IMR-90 (cell line): Measurements from ENCODE around the gene MKX. TPM values are rescaled to one million over a fixed set of nuclear protein-coding genes. Genes with fewer than 3 reads are reported as not detected.

ENCODE experiments used
- ATAC-seq: fragments of 200-7000 bp; cut with Tn5 transposase; 2 replicates; pipeline ENCODE4 v1.9.1; 2020; ENCODE audit warnings: low read depth, mild to moderate bottlenecking, moderate library complexity
- BruUV-seq: library from RNA; stranded (reverse); fragments of 400-500 nt; replicated peaks from 2 replicates; lab custom pipeline; 2021; lab: Mats Ljungman, UMichigan
- CTCF ChIA-PET: fragments of 300-600 bp; formaldehyde crosslinking; extraction: SDS; loops from one replicate; lab custom pipeline; 2021; ENCODE audit warnings: antibody characterized with exemption; lab: Yijun Ruan, JAX
- POLR2A ChIA-PET: fragments of 300-600 bp; sonication (Branson Sonifier 250); formaldehyde crosslinking; loops from one replicate; lab custom pipeline; 2022; ENCODE audit warnings: antibody characterized with exemption; ENCODE audit not compliant: unreplicated experiment; lab: Charles Lee
- DNase-seq: peaks from one replicate; pipeline ENCODE4 v3.0.0; 2013
- H2AFZ ChIP-seq: replicated peaks from 2 replicates; pipeline ENCODE3; 2013; ENCODE audit warnings: low read length, mild to moderate bottlenecking; ENCODE audit not compliant: poor library complexity
- H2AK5ac ChIP-seq: 2 replicates; pipeline ENCODE4 v1.6.1; 2013; ENCODE audit warnings: low read depth, low read length, inconsistent platforms
- H2AK9ac ChIP-seq: replicated peaks from 2 replicates; pipeline ENCODE3; 2013; ENCODE audit warnings: mild to moderate bottlenecking, low read depth, low read length, moderate library complexity; ENCODE audit not compliant: poor library complexity
- H2BK120ac ChIP-seq: 2 replicates; pipeline ENCODE4 v1.6.1; 2013; ENCODE audit warnings: low read depth, low read length, inconsistent platforms
- H2BK15ac ChIP-seq: 3 replicates; pipeline ENCODE4 v1.6.1; 2013; ENCODE audit warnings: low read depth, low read length, inconsistent platforms
- H2BK20ac ChIP-seq: 2 replicates; pipeline ENCODE4 v1.6.1; 2013; ENCODE audit warnings: low read depth, mild to moderate bottlenecking, inconsistent platforms, low read length, moderate library complexity
- H2BK5ac ChIP-seq: 2 replicates; pipeline ENCODE4 v1.6.1; 2013; ENCODE audit warnings: mild to moderate bottlenecking, low read depth, low read length, inconsistent platforms; ENCODE audit not compliant: poor library complexity, severe bottlenecking
- H3K14ac ChIP-seq: replicated peaks from 2 replicates; pipeline ENCODE4 v1.6.1; 2013; ENCODE audit warnings: low read depth, low read length, inconsistent platforms
- H3K18ac ChIP-seq: 2 replicates; pipeline ENCODE4 v1.6.1; 2013; ENCODE audit warnings: low read depth, low read length, control low read depth
- H3K23ac ChIP-seq: 2 replicates; pipeline ENCODE4 v1.6.1; 2013; ENCODE audit warnings: low read depth, low read length, inconsistent platforms
- H3K27ac ChIP-seq: 2 replicates; pipeline ENCODE4 v1.5.1; 2013; ENCODE audit warnings: mild to moderate bottlenecking, control low read depth, low read length; ENCODE audit not compliant: insufficient read depth
- H3K27me3 ChIP-seq: 2 replicates; pipeline ENCODE4 v1.6.1; 2013; ENCODE audit warnings: low read length; ENCODE audit not compliant: control insufficient read depth, insufficient read depth
- H3K36me3 ChIP-seq: 2 replicates; pipeline ENCODE4 v1.6.1; 2013; ENCODE audit warnings: low read length, mixed read lengths; ENCODE audit not compliant: control insufficient read depth, insufficient read depth
- H3K4ac ChIP-seq: 2 replicates; pipeline ENCODE4 v1.6.1; 2013; ENCODE audit warnings: low read depth, low read length, inconsistent platforms
- H3K4me1 ChIP-seq: 2 replicates; pipeline ENCODE4 v1.6.1; 2013; ENCODE audit warnings: low read length, mixed read lengths; ENCODE audit not compliant: control insufficient read depth, insufficient read depth
- H3K4me2 ChIP-seq: 2 replicates; pipeline ENCODE4 v1.6.1; 2013; ENCODE audit warnings: low read depth, mild to moderate bottlenecking, control low read depth, low read length, moderate library complexity
- H3K4me3 ChIP-seq: 2 replicates; pipeline ENCODE4 v1.5.1; 2013; ENCODE audit warnings: low read depth, mild to moderate bottlenecking, control low read depth, low read length, moderate library complexity; ENCODE audit not compliant: insufficient read depth
- H3K56ac ChIP-seq: 2 replicates; pipeline ENCODE4 v1.6.1; 2013; ENCODE audit warnings: low read length, inconsistent platforms; ENCODE audit not compliant: insufficient read depth; ENCODE audit errors: extremely low read depth
- H3K79me1 ChIP-seq, 2 experiments: 2 replicates each; pipeline ENCODE4 v1.6.1; 2013; ENCODE audit warnings: low read length in 2 of 2, inconsistent platforms in 1 of 2, low read depth in 1 of 2
- H3K9ac ChIP-seq: 2 replicates; pipeline ENCODE4 v1.6.1; 2013; ENCODE audit warnings: low read depth, low read length, control low read depth
- H3K9me1 ChIP-seq: 2 replicates; pipeline ENCODE4 v1.6.1; 2013; ENCODE audit warnings: low read length, inconsistent platforms; ENCODE audit not compliant: insufficient read depth
- H3K9me3 ChIP-seq: 2 replicates; pipeline ENCODE4 v1.6.1; 2013; ENCODE audit warnings: low read length; ENCODE audit not compliant: control insufficient read depth, insufficient read depth
- H4K20me1 ChIP-seq: 2 replicates; pipeline ENCODE4 v1.6.1; 2013; ENCODE audit warnings: low read length, inconsistent platforms; ENCODE audit not compliant: insufficient read depth
- H4K5ac ChIP-seq: 2 replicates; pipeline ENCODE4 v1.6.1; 2013; ENCODE audit warnings: mild to moderate bottlenecking, low read depth, low read length, control low read depth
- H4K8ac ChIP-seq, 2 experiments: 2 replicates each; pipeline ENCODE4 v1.6.1; 2013; ENCODE audit warnings: low read depth in 2 of 2, low read length in 2 of 2, control low read depth in 1 of 2, inconsistent platforms in 1 of 2
- H4K91ac ChIP-seq: 2 replicates; pipeline ENCODE4 v1.6.1; 2013; ENCODE audit warnings: low read depth, low read length, inconsistent platforms; ENCODE audit not compliant: insufficient read depth
- BHLHE40 ChIP-seq: fragments of 150-350 bp; IDR thresholded peaks from 2 replicates; pipeline ENCODE4 v1.6.1; 2016; ENCODE audit warnings: mild to moderate bottlenecking, low read depth, low read length
- CEBPB ChIP-seq: IDR thresholded peaks from 2 replicates; pipeline ENCODE4 v1.6.1; 2012; ENCODE audit warnings: low read depth, low read length, improper control_type of control experiment
- CHD1 ChIP-seq: IDR thresholded peaks from 2 replicates; pipeline ENCODE4 v1.6.1; 2012; ENCODE audit warnings: low read depth, low read length, improper control_type of control experiment
- FOS ChIP-seq: fragments of 150-350 bp; IDR thresholded peaks from 2 replicates; pipeline ENCODE4 v1.6.1; 2016; ENCODE audit warnings: low read depth, low read length
- MAFK ChIP-seq: IDR thresholded peaks from 2 replicates; pipeline ENCODE4 v1.6.1; 2012; ENCODE audit warnings: low read depth, low read length, improper control_type of control experiment
- MXI1 ChIP-seq: IDR thresholded peaks from 2 replicates; pipeline ENCODE4 v1.6.1; 2012; ENCODE audit warnings: low read depth, mild to moderate bottlenecking, low read length, moderate library complexity, borderline replicate concordance
- NFE2L2 ChIP-seq: fragments of 150-350 bp; IDR thresholded peaks from 2 replicates; pipeline ENCODE4 v1.6.1; 2016; ENCODE audit warnings: low read depth, mild to moderate bottlenecking, low read length
- POLR2A ChIP-seq: IDR thresholded peaks from 2 replicates; pipeline ENCODE4 v1.6.1; 2012; ENCODE audit warnings: mild to moderate bottlenecking, low read depth, low read length
- RAD21 ChIP-seq: IDR thresholded peaks from 2 replicates; pipeline ENCODE4 v1.6.1; 2012; ENCODE audit warnings: low read length, improper control_type of control experiment
- RCOR1 ChIP-seq: IDR thresholded peaks from 2 replicates; pipeline ENCODE4 v1.6.1; 2012; ENCODE audit warnings: mild to moderate bottlenecking, low read length, improper control_type of control experiment; ENCODE audit not compliant: insufficient replicate concordance
- RFX5 ChIP-seq: IDR thresholded peaks from 2 replicates; pipeline ENCODE4 v1.8.0; 2012; ENCODE audit warnings: low read depth, mild to moderate bottlenecking, low read length, moderate library complexity
- SMC3 ChIP-seq: fragments of 150-350 bp; IDR thresholded peaks from 2 replicates; pipeline ENCODE4 v1.6.1; 2016; ENCODE audit warnings: low read depth, mild to moderate bottlenecking, antibody characterized with exemption, low read length, moderate library complexity
- WGBS, 2 experiments: methylation state at CpG; one replicate each; pipeline versions ENCODE4 v1.1.5 to v1.1.7; 2013; ENCODE audit warnings: missing lambda C conversion rate in 2 of 2; ENCODE audit not compliant: insufficient read length in 1 of 2; ENCODE audit errors: extremely low coverage in 2 of 2; 5-methylcytosine and 5-hydroxymethylcytosine counted together
- dilution Hi-C: fragments of 300-500 bp; cut with HindIII; formaldehyde crosslinking; loops from one replicate; pipeline ENCODE4 v1.14.3; 2018; ENCODE audit warnings: low sequenced_read_pairs; ENCODE audit not compliant: unreplicated experiment
- in situ Hi-C: fragments of 300-500 bp; cut with MboI; formaldehyde crosslinking; loops from 3 replicates; pipeline ENCODE4 v1.14.3; 2019; ENCODE audit warnings: low sequenced_read_pairs, inconsistent platforms, mixed read lengths
- intact Hi-C: fragments of 100-400 bp; cut with micrococcal nuclease; formaldehyde crosslinking; loops from 2 replicates; pipeline ENCODE4 v1.10.0; 2022
- polyA plus RNA-seq, 3 experiments: library from polyadenylated mRNA; depleted of rRNA; stranded (reverse); fragments of >200 nt; gene quantifications; 2 replicates each; pipeline ENCODE4 v1.2.3, GENCODE V29; 2012; ENCODE audit warnings: low replicate concordance in 1 of 3
- total RNA-seq: library from RNA; depleted of rRNA; stranded (reverse); fragments of >200 nt; gene quantifications from 2 replicates; pipeline ENCODE4 v1.2.3, GENCODE V29; 2012
- TF ChIP-seq, protein P1 (sequence below): conservative IDR thresholded peaks from 2 replicates; pipeline ENCODE4 v1.5.1; 2012; ENCODE audit warnings: mild to moderate bottlenecking, low read depth, low read length, improper control_type of control experiment
- TF ChIP-seq, protein P2 (sequence below): fragments of 150-350 bp; IDR thresholded peaks from 2 replicates; pipeline ENCODE4 v1.6.1; 2016; ENCODE audit warnings: low read depth, mild to moderate bottlenecking, low read length, moderate library complexity, borderline replicate concordance
- TF ChIP-seq, protein P3 (sequence below): fragments of 150-350 bp; IDR thresholded peaks from 2 replicates; pipeline ENCODE4 v1.6.1; 2017; ENCODE audit warnings: mild to moderate bottlenecking, antibody characterized with exemption, low read length, low read depth

The MKX gene
- total and polyA plus RNA-seq, 2 of the 4 experiments (the other 2 are of a cell fraction), result 0.10 to 0.36 TPM

- Histone ChIP-seq H3K9ac (no peak overlapping the region), H3K36me3 (no peaks in the 10 kb centered on the region), H3K9me3 (no peaks in the 10 kb centered on the region), H3K4ac (peak overlapping the region; percentile 31; the same call in 1 of the 2 replicates), H2AK5ac (no peak overlapping the region; the same call in 1 of the 2 replicates), H2BK20ac (peak overlapping the region; percentile 35; the same call in 1 of the 2 replicates), H4K91ac (no peak overlapping the region), H3K14ac (no peak overlapping the region), H3K18ac (no peak overlapping the region; the same call in 1 of the 2 replicates), H2BK5ac (no peak overlapping the region), H3K9me1 (peaks cover 4% of the 10 kb centered on the region; the same call in 1 of the 2 replicates), H2AFZ (no peak overlapping the region), H2AK9ac (no peak overlapping the region), H3K4me3 (no peak overlapping the region), H4K5ac (peak overlapping the region; percentile 31; the same call in 1 of the 2 replicates), H3K4me1 (peaks cover 13% of the 10 kb centered on the region), H3K27me3 (no peaks in the 10 kb centered on the region), H3K27ac (no peak overlapping the region), H3K56ac (no peak overlapping the region), H3K79me1 (no peaks in the 10 kb centered on the region), H2BK120ac (peak overlapping the region; percentile 69), H3K23ac (no peak overlapping the region), H2BK15ac (no peak overlapping the region), H3K4me2 (no peak overlapping the region), H4K8ac (peak overlapping the region in 1 of 2 experiments; percentile 26; a peak in 1 of 4 replicates), H4K20me1 (no peaks in the 10 kb centered on the region)
- DNase-seq (no peak), ATAC-seq (no peak)
- POLR2A ChIA-PET, result no interaction called here
- CTCF ChIA-PET, result no interaction called here
- TF ChIP-seq SMC3 (no peak), POLR2A (no peak), RFX5 (no peak), MXI1 (no peak), CHD1 (no peak), NFE2L2 (no peak), FOS (no peak), RCOR1 (no peak), BHLHE40 (no peak), RAD21 (no peak), MAFK (no peak), CEBPB (no peak)
- TF ChIP-seq, protein P1, sequence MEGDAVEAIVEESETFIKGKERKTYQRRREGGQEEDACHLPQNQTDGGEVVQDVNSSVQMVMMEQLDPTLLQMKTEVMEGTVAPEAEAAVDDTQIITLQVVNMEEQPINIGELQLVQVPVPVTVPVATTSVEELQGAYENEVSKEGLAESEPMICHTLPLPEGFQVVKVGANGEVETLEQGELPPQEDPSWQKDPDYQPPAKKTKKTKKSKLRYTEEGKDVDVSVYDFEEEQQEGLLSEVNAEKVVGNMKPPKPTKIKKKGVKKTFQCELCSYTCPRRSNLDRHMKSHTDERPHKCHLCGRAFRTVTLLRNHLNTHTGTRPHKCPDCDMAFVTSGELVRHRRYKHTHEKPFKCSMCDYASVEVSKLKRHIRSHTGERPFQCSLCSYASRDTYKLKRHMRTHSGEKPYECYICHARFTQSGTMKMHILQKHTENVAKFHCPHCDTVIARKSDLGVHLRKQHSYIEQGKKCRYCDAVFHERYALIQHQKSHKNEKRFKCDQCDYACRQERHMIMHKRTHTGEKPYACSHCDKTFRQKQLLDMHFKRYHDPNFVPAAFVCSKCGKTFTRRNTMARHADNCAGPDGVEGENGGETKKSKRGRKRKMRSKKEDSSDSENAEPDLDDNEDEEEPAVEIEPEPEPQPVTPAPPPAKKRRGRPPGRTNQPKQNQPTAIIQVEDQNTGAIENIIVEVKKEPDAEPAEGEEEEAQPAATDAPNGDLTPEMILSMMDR, result no peak
- TF ChIP-seq, protein P2, sequence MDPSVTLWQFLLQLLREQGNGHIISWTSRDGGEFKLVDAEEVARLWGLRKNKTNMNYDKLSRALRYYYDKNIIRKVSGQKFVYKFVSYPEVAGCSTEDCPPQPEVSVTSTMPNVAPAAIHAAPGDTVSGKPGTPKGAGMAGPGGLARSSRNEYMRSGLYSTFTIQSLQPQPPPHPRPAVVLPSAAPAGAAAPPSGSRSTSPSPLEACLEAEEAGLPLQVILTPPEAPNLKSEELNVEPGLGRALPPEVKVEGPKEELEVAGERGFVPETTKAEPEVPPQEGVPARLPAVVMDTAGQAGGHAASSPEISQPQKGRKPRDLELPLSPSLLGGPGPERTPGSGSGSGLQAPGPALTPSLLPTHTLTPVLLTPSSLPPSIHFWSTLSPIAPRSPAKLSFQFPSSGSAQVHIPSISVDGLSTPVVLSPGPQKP, result no peak
- TF ChIP-seq, protein P3, sequence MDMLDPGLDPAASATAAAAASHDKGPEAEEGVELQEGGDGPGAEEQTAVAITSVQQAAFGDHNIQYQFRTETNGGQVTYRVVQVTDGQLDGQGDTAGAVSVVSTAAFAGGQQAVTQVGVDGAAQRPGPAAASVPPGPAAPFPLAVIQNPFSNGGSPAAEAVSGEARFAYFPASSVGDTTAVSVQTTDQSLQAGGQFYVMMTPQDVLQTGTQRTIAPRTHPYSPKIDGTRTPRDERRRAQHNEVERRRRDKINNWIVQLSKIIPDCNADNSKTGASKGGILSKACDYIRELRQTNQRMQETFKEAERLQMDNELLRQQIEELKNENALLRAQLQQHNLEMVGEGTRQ, result no peak
- no CpG with 5 or more reads among the region's 3 CpGs for WGBS, 2 experiments
- in situ Hi-C loops (no loop called here), dilution Hi-C loops (no loop called here), intact Hi-C loops (no loop called here)
- BruUV-seq, result no TSS peak
Measured at GRCh38 chr10:27715505-27715904, 30.1 kb downstream of the MKX start.
